ACHN (cell line): Measurements from ENCODE around the gene JUP.
"Not testable (repeated sequence)": the region's sequence is repeated elsewhere in the genome, so short reads cannot be mapped to it uniquely, and the experiment has no call there.

ENCODE experiments used
- DNase-seq: peaks from one replicate; pipeline ENCODE4 v3.0.0-alpha.2; 2015
- in situ Hi-C: cut with HindIII; loops from 2 replicates; pipeline ENCODE4 v1.10.0; 2017; ENCODE audit warnings: low sequenced_read_pairs, low pct_ligation_motif_present, low pct_unique_long_range_greater_than_20kb

The JUP gene

DNA sequence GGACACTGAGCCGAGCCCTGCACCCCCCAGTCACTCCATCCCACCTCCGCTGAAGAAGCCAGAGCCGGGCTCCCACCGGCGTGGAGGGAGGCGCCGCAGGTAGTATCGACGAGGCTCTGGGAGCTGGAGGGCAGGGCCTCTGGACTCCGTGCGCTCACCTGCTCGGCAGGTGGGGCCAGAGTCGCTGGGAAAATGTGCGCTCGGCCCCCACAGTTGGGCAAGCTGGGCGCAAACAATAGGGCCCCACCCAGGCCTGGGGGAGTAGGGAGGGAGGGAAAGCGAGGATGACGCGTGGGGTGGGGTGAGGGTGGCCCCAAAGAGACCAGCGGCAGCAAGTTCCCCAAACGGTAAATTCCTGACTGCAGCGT, 668 bp downstream of the JUP start:
- in situ Hi-C loops: no loop called here
- no peak for DNase-seq

DNA sequence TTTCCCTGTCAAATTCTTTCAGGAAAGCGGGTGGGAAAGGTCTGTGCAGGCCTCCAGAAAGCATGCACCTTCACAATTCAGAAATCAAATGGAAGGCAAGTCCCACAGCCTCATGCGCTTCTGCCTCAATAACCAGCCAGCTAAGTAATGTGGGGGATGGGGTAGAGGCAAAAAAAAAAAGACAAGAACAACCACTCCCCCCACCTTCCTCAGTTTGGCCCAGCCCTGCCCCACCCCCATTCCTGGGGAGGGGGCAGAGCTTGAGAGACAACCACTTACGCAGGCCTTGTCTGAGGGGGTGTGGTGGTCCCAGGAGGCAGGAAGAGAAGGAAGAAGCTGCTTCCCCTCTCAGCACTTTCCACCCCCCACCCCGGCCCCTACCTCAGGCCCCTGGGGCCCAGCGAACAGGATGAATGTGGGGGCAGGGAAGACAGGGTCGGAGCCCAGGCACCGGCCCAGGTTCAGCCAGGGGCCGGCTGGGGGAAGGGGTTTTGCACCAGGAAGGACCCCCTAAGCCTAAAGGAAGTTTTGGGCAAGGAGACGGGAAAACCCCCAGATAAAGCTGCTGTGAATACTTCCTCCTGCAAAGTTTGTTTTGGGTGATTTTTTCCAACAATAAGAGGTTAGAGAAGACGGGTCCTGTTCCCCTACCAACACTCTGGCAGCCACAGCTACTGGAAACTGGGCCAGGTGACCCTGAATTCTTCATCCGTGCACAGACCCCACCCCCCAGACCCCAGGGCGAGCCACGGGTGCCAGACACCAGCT, 1.2 kb downstream of the JUP start:
- in situ Hi-C loops: no loop called here
- DNase-seq: no peak

DNA sequence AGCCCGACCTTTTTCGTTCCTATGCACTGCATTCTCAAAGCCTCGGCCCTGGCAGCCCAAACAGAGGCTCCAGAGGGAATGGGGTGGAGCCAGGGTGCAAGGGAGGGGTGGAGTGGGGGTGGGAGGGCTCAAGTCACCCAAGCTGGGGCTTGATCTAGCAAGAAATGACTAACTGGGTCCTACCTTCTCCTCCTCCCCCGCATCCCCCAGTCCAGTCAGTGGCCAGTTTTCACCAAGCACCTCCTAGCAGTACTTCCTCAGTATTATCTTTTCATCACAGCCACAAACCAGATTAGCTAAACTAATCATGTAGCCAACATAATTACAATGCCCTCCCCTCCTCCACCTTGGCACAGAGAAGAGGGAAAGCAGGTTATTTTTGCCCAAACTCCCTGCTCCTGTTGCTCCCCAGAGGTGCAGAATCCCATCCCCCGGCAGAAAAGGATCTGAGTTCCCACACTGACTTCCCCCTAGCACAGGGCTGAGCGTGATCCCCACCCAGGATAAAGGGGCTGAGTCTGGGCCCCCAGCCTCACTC, 2.2 kb downstream of the JUP start:
- DNase-seq: peak; percentile 51
- in situ Hi-C loops: no loop called here

DNA sequence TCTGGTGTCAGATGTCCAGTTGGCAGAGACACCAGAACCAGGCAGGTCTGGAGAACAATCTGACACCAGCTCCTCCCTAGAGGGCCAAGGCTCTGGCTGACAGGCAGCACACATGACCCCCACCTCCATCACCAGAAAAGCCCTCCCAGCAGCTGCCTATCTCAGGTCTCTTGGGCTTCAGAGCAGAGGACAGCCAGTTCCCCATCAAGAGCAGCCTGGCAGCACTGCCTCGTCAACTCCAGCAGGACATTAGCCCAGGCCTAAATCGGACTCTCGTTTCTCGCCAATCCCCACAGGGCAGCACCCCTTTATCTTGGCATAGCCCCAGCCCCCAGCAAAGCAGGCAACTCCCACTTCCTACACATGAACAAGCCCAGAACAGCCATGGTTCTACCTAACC, 4.4 kb downstream of the JUP start:
- in situ Hi-C loops: no loop called here
- DNase-seq: no peak

DNA sequence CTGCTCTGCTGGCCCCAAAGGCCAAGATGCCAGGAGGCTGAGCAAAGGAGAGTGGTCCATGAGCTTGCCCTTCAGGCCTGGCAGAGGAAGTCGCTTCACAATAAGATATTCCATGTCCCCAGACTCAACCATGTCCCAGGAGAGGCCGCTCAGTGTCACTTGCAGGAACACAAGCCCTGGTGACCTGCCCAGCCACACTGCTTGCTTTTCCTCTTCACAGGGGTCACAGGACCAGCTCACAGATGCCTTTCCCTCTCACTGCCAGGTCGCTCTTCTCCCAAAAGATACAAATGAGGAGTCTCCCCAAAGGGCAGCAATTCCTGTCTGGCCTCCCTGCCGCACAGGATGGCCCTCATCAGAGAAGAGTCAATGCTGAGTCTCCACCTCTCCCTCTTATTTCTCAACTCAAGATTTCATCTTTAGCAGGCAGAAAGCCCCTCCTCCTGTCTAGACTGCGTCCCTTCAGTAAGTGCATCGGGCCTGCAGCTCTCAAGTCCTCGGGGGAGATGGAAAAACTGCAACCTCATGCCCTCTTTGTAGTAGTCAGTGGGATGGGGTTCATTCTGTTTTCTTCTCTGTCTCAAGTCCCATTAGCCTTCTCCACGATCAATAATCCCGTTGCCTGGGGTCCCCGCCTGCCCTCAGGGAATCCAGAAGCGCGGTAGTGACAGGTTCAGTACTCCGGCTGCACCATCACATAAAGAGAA, 5.0 kb downstream of the JUP start:
- DNase-seq: no peak
- in situ Hi-C loops: no loop called here

DNA sequence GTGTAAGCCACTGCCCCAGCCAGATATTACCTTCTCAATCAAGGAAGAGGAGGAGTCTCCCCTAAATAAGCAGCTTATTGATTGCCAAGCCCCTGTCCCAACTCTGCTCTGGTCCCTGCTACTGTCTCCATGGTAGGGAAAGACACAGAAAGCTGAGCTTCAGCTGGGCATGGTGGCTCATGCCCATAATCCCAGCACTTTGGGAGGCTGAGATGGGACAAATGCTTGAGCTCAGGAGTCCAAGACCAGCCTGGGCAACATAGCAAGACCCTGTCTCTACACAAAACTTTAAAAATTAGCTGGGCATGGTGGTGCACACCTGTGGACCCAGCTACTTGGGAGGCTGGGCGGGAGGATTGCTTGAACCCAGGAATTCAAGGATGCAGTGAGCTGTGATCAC, 6.6 kb downstream of the JUP start:
- no peak for DNase-seq
- in situ Hi-C loops: no loop called here

DNA sequence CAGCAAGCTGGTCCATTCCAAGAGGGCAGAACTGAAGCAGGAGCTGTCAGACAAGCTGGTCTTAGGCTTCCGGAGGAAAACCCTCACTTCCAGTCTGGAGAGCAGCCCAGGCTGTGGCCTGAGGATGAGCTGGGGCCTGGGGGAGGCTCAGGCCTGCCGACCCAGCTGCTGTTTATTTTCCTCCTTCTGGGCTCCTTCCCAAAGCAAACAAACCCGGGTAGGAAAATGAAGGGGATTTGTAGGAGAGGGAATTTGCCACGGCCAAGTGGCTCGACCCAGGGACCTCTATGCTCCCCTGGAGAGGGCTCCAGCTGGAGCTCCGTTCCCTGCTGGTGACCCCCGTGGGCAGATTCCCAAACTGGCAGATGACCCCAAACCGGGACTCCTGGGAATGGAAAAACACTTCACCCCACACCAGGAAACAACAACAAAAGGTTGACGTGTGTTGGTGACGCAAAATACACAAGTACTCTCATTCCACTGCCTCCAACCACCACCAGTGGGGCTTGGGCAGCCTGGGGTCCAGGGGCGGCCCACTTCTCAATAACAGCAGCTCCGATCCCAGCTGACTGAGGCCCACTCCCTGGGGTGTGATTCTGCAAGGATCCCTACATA, 8.8 kb downstream of the JUP start:
- DNase-seq: peak; percentile 77
- in situ Hi-C loops: no loop called here

DNA sequence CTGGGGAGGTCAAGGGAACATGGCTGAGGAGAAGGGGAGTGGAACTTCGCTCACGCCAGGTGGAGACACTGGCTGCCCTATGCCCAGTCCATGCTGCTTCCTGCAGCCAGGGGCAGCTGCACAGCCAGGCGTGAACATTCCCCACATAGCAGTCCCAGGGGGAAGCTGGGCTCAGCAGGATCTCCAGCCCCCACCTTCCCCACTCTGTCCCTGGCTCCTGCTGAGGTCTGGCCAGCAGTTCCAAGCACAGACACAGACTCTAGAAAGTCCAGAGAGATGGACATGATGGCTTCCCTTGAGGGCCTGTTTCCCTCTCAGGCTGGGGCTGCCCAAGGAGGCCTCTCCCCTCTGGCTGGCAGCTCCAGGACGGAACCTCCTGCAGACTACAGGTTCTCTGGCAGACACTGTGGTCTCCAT, 9.3 kb downstream of the JUP start:
- in situ Hi-C loops: no loop called here
- DNase-seq: peak; percentile 94

DNA sequence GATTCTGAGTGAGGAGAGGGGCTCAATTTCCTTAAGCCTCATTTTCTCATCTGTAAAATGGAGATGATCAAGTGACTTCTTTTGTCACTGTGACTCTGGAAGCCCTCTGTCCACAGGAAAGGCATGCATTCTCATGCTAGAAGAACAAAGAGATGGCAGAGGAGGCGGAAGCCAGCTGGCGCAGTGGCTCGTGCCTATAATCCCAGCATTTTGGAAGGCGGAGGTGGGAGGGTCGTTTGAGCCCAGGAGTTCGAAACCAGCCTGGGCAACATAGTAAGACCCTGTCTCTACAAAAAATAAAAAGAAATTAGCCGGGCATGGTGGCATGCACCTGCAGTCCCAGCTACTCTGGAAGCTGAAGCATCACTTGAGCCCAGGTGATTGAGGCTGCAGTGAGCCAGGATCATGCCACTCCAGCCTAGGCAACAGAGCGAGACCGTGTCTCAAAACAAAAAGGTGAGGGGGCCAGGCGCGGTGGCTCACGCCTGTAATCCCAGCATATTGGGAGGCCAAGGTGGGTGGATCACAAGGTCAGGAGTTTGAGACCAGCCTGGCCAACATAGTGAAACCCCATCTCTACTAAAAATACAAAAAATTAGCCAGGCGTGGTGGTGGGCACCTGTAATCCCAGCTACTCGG, 10.1 kb downstream of the JUP start:
- in situ Hi-C loops, DNase-seq: not testable (repeated sequence)

DNA sequence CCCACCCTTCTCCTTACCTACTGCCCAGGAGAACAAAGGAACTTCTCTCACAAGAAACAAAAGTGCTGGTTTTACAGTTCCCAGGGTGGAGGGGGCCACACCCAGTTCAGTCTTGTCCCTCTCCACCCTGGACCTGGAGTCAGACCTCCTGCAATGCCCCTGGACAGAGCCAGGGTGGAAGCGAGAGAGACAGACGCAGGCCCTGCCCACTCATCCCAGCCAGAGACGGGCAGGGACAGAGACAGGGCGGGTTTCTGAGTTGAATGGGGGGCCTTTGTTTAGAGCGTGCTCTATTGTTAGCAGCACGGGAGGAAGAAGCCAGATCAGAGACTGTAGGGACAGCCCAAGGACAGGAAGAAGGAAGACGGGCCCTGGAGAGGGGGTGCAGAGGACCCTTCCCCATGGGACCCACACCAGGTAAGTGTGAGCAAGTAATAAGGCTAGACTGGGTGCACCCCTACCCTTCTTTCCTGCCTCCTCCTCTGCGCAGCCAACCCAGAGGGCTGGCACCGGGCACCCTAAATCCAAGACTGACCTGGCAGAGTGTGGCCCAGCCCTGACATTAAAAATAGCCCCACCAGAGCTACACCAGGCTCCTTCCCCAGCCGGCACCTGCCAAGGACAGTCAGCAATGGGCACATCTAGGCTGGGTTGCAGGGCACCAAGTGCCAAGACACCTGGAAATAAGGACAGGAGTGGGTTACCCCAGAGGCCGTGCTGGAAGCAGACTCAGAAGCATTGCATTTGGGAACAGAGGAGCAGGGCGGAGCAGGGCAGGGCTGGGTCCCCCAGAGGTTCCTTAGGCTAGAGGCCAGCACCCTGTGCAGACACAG, 10.9 kb downstream of the JUP start:
- in situ Hi-C loops: no loop called here

DNA sequence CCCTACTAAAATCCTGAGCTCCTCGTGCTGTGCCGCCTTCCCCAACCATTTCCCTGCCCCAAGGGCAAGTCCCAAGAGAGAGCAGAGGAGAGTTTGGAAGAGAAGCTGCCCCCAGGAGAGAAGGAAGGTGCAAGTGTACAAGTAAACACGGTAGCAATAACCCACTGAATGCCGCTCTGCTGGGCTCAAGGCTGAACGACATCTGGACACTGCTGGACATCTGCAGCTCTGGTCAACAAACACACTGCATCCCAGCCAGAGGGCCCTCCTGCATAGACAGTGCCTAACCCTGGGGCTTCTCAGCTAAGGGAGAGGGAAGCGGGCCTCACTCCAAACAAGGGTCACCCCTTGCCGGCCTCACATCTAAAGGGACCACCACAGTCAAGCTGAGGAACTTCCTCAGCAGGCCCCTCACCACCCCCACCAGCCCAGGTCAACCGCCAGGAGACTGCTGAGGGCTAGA, 12.7 kb downstream of the JUP start:
- in situ Hi-C loops: no loop called here
- no peak for DNase-seq

More for the DNA sequence above, 10.9 kb downstream of the JUP start:
- DNase-seq: no peak

DNA sequence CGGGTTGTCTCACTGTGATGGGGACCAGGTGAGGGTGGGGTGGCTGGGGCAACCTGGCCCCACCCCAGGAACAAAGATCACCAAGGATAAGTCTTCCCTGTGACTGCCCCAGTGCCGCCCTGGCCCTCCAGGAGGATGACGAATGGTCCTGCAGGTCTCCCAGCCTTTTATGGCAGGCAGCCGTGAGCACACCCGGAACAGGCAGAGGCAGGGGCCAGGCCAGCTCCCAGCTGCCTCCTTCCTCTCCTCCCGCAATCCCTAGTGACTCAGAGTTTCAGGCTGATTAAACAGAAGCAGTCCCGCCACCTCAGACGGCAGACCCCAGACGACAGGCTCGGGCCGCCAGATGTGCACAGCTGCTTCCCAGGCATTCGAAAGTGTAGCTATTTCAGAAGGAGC, 13.3 kb downstream of the JUP start:
- in situ Hi-C loops: no loop called here
- peak; percentile 87 for DNase-seq

DNA sequence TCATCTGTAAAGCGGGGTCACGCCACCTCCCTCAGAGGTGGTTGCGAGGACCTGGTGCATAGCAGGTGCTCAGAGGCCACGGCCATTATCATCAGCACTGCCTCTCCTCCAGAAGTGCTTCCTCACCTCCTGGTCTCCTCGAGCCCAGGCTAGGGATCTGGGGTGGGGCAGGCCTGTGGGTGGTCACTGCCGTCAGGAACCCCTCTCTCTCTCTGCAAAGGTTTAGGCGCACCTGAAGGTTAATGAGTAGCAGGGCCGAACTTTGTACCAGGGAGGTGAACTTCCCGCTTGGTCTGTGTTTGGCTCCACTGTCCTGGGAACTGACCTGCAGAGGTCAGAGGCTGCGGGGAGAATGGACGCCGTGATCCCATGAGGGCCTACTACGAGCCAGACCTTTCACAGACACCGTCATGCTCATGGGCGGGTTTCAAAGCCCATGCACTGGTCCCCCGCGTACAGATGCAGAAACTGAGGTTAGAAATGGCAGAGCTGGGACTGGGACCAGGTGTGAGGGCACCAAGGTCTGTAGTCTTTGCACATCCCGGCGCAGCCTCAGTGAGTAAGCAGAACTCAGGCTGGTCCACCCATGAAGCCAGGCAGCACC, 13.8 kb downstream of the JUP start:
- in situ Hi-C loops: no loop called here
- no peak for DNase-seq

DNA sequence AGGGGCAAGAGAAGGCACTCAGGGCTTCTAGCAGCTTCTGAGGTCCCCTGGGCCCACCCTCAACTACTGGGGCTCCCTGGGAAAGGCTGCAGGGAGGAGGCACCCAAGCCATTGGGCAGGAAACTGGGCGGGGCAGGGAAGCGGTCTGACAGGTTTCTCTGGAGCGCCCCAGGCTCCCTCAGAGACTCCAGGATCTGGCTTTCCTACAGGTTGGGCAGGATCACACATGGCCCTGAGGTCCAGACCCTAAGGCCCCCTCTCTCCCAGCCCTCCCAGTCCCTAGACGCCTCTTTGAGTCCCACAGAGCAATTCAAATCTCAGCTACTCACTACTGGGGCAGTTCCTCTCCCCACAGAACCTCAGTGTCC, 14.3 kb downstream of the JUP start:
- in situ Hi-C loops: no loop called here
- DNase-seq: no peak

DNA sequence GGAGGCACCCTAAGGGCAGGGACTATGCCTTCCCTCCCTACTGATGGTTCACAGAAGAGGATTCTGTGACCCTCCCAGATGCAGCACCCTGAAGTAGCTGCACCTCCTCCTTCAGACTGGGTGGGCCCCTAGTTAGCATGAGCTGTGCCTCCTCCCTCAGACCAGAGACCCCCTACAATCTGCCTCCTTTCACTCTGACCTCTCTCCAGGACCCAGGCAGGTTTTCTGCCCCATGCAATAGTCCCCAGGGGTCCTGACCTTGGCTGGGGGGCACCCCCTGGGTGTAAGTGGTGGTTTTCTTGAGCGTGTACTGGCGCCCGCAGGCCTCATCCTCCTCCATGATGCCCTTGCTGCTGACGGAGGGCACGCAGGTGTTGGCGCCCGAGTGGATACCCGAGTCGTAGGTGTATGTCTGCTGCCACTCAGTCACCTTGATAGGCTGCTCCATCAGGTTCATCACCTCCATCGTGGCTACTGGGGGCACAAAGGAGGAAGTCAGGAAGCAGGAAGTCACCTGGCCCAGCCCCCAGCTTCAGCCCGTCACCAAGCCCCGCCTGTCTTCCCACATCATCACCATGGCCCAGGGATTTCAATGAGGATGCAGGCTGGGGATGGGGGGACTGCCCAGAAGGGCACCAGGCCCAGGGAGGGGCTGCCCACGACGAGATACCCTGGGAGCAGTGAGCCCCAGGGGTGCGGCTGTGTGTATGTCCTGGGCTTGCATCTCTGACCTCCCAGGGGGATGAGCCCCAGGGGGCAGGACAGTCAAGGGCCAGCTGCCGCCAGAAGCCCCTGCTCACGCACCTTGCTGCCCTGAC, 14.9 kb downstream of the JUP start:
- in situ Hi-C loops: no loop called here
- no peak for DNase-seq

DNA sequence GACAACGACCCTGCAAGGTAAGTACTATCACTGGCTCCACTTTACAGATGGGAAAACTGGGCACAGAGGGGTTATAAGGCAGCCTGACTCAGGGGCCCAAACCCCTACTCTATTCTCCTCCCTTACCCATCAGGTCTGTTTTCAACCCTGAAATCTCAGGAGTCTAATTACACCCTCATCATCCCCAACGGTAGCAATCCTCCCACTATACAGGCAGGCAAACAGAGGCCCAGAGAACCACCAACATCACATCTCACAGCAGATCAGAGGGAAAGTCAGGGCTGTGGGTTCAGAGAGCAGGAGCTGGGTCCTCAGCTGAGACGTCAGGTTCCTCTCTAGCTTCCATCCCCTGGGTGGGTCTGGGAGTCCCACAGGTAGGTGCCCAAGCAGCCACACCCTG, 16.5 kb downstream of the JUP start:
- no peak for DNase-seq
- in situ Hi-C loops: no loop called here

DNA sequence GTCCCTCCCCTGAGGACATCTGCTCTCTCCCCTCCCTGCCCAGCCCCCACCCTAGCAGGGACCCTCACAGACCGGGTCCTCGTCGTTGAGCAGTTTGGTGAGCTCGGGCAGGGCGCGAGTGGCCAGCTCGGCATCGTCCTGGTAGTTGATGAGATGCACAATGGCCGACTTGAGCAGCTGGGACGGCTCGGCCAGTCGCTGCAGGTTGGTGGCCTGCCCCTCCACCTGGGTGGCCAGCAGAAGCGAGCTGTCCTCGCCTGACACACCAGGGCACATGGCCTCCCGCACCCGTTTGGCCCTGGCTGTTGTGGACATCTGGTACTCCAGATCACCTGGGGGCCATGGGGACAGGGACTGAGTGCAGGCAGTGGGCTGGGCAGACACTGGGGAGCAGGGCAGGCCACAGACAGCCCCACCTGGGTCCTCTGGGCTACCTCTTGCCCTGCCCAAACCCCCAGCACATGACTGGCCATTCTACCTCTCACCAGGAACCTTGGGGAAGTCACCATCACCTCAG, 17.1 kb downstream of the JUP start:
- no peak for DNase-seq
- in situ Hi-C loops: no loop called here
